Measurements from ENCODE around the gene ODF2L. TPM values are rescaled to one million over a fixed set of nuclear protein-coding genes. Genes with fewer than 3 reads are reported as not detected.

Gene ODF2L
- total and polyA plus RNA-seq, 2 of the 4 experiments (the other 2 are of a cell fraction) = 10.4 to 12.3 TPM

DNA sequence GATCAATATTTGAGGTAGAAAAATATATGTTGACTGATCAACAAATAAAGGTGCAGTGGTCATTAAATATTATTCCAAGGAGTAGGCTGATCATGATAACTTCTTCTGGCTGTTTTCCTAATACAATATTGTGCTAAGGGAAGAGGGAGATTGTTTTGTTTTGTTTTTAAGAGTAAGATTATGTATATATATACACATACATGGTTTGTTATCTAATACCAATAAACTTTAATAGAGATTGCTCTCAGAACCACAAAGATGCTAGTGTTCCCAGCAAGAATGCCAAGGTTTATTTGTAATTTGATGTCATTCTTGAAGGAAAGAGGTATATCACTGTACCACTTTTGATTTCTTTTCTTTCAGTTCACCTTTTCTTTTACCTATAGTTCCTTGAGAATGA, 37.9 kb upstream of the ODF2L start:
- CTCF ChIA-PET = no interaction called here
- dilution Hi-C loops (cut with HindIII; ENCODE audit: low sequenced_read_pairs, unreplicated experiment) = no loop called here
- intact Hi-C loops (cut with micrococcal nuclease) = no loop called here

More for the DNA sequence above, 37.9 kb upstream of the ODF2L start:
- H4K8ac ChIP-seq (ENCODE audit: low read depth in 2 of 2, low read length in 2 of 2) = no peak overlapping the region
- H3K27ac ChIP-seq (ENCODE audit: insufficient read depth, low read length) = no peak overlapping the region
- peaks cover 2% of the 10 kb centered on the region; the same call in 1 of the 2 replicates for H3K27me3 ChIP-seq (ENCODE audit: control insufficient read depth, insufficient read depth, low read length)
- no peak overlapping the region for H2BK5ac ChIP-seq (ENCODE audit: low read depth, low read length, poor library complexity, severe bottlenecking)
- no peaks in the 10 kb centered on the region for H3K9me1 ChIP-seq (ENCODE audit: insufficient read depth, low read length)
- no peak overlapping the region for H3K9ac ChIP-seq (ENCODE audit: low read depth, low read length)
- H2BK15ac ChIP-seq (ENCODE audit: low read depth, low read length) = no peak overlapping the region
- DNase-seq (no peak), ATAC-seq (ENCODE audit: low read depth) (no peak)
- no peak overlapping the region for H3K23ac ChIP-seq (ENCODE audit: low read depth, low read length)
- H3K4ac ChIP-seq (ENCODE audit: low read depth, low read length) = no peak overlapping the region
- H3K4me2 ChIP-seq (ENCODE audit: low read depth, low read length) = no peak overlapping the region
- in situ Hi-C loops (cut with MboI; ENCODE audit: low sequenced_read_pairs) = no loop called here
- no peak overlapping the region for H2AFZ ChIP-seq (replicated peaks; ENCODE audit: low read length, poor library complexity)
- no peaks in the 10 kb centered on the region for H3K36me3 ChIP-seq (ENCODE audit: control insufficient read depth, insufficient read depth, low read length)
- TF ChIP-seq MAZ (IDR thresholded peaks at IDR 0.05; ENCODE audit: borderline replicate concordance, low read depth, low read length) (no peak), RFX5 (IDR thresholded peaks at IDR 0.05; ENCODE audit: low read depth, low read length) (no peak), FOS (IDR thresholded peaks at IDR 0.05; ENCODE audit: low read depth, low read length) (no peak), CEBPB (IDR thresholded peaks at IDR 0.05; ENCODE audit: low read depth, low read length) (no peak), MAFK (IDR thresholded peaks at IDR 0.05; ENCODE audit: low read depth, low read length) (no peak), CHD1 (IDR thresholded peaks at IDR 0.05; ENCODE audit: low read depth, low read length) (no peak), RCOR1 (IDR thresholded peaks at IDR 0.05; ENCODE audit: insufficient replicate concordance, low read length) (no peak), POLR2A (IDR thresholded peaks at IDR 0.05; ENCODE audit: low read depth, low read length) (no peak), RAD21 (IDR thresholded peaks at IDR 0.05; ENCODE audit: low read length) (no peak), SMC3 (IDR thresholded peaks at IDR 0.05; ENCODE audit: low read depth, low read length) (no peak), BHLHE40 (IDR thresholded peaks at IDR 0.05; ENCODE audit: low read depth, low read length) (no peak), NFE2L2 (IDR thresholded peaks at IDR 0.05; ENCODE audit: low read depth, low read length) (no peak)
- TF ChIP-seq, protein P1, sequence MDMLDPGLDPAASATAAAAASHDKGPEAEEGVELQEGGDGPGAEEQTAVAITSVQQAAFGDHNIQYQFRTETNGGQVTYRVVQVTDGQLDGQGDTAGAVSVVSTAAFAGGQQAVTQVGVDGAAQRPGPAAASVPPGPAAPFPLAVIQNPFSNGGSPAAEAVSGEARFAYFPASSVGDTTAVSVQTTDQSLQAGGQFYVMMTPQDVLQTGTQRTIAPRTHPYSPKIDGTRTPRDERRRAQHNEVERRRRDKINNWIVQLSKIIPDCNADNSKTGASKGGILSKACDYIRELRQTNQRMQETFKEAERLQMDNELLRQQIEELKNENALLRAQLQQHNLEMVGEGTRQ (IDR thresholded peaks at IDR 0.05; ENCODE audit: low read depth, low read length) = no peak
- TF ChIP-seq, protein P2, sequence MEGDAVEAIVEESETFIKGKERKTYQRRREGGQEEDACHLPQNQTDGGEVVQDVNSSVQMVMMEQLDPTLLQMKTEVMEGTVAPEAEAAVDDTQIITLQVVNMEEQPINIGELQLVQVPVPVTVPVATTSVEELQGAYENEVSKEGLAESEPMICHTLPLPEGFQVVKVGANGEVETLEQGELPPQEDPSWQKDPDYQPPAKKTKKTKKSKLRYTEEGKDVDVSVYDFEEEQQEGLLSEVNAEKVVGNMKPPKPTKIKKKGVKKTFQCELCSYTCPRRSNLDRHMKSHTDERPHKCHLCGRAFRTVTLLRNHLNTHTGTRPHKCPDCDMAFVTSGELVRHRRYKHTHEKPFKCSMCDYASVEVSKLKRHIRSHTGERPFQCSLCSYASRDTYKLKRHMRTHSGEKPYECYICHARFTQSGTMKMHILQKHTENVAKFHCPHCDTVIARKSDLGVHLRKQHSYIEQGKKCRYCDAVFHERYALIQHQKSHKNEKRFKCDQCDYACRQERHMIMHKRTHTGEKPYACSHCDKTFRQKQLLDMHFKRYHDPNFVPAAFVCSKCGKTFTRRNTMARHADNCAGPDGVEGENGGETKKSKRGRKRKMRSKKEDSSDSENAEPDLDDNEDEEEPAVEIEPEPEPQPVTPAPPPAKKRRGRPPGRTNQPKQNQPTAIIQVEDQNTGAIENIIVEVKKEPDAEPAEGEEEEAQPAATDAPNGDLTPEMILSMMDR (conservative IDR thresholded peaks at IDR 0.05; ENCODE audit: low read depth, low read length) = no peak
- TF ChIP-seq, protein P3, sequence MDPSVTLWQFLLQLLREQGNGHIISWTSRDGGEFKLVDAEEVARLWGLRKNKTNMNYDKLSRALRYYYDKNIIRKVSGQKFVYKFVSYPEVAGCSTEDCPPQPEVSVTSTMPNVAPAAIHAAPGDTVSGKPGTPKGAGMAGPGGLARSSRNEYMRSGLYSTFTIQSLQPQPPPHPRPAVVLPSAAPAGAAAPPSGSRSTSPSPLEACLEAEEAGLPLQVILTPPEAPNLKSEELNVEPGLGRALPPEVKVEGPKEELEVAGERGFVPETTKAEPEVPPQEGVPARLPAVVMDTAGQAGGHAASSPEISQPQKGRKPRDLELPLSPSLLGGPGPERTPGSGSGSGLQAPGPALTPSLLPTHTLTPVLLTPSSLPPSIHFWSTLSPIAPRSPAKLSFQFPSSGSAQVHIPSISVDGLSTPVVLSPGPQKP (IDR thresholded peaks at IDR 0.05; ENCODE audit: borderline replicate concordance, low read depth, low read length) = no peak
- no peak overlapping the region for H4K5ac ChIP-seq (ENCODE audit: low read depth, low read length)
- H3K14ac ChIP-seq (replicated peaks; ENCODE audit: low read depth, low read length) = no peak overlapping the region
- no peak overlapping the region for H2AK5ac ChIP-seq (ENCODE audit: low read depth, low read length)
- no peaks in the 10 kb centered on the region for H3K9me3 ChIP-seq (ENCODE audit: control insufficient read depth, insufficient read depth, low read length)
- H3K4me1 ChIP-seq (ENCODE audit: control insufficient read depth, insufficient read depth, low read length) = peaks cover 5% of the 10 kb centered on the region; the same call in 1 of the 2 replicates
- no peak overlapping the region for H2BK20ac ChIP-seq (ENCODE audit: low read depth, low read length)
- no peak overlapping the region for H3K4me3 ChIP-seq (ENCODE audit: insufficient read depth, low read depth, low read length)
- H3K18ac ChIP-seq (ENCODE audit: low read depth, low read length) = no peak overlapping the region
- no TSS peak for BruUV-seq (replicated peaks)
- H3K56ac ChIP-seq (ENCODE audit: extremely low read depth, insufficient read depth, low read length) = no peak overlapping the region
- no peak overlapping the region for H2AK9ac ChIP-seq (replicated peaks; ENCODE audit: low read depth, low read length, poor library complexity)
- H4K20me1 ChIP-seq (ENCODE audit: insufficient read depth, low read length) = no peaks in the 10 kb centered on the region
- no peaks in the 10 kb centered on the region for H3K79me1 ChIP-seq (ENCODE audit: low read depth in 1 of 2, low read length in 2 of 2)
- H2BK120ac ChIP-seq (ENCODE audit: low read depth, low read length) = no peak overlapping the region
- POLR2A ChIA-PET (ENCODE audit: unreplicated experiment) = no interaction called here
- H4K91ac ChIP-seq (ENCODE audit: insufficient read depth, low read depth, low read length) = no peak overlapping the region

All from IMR-90 (cell line).